ENCODE data around the gene UBE3B. TPM values are rescaled to one million over a fixed set of nuclear protein-coding genes. Genes with fewer than 3 reads are reported as not detected.

UBE3B gene
- total RNA-seq, 1 experiment from 2014 or later = 29.3 TPM

DNA sequence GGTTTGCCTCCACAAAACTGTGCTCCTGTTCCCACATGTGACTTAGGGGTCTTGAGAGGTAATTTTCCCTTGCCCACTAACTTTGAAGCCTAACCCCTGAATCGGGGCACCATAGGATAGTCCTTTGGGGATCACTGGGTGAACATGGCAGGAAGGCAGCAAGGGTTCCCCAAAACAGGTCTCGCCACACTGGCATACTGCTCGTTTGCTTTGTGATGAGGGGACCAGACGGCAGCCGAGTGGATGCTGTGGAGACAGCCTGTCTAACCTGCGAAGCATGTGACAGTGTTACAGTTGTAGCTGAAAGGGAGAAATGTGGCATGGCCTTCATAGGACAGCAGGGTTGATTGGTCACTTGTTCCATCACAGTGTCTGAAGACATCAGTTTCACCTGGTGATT is 42.4 kb downstream of the UBE3B start:
- Mint-ChIP-seq H3K36me3 (peaks cover 33% of the 10 kb centered on the region), H3K4me1 (peaks cover 6% of the 10 kb centered on the region), H3K27ac (no peak overlapping the region), H3K9me3 (no peaks in the 10 kb centered on the region), H3K27me3 (ENCODE audit: low read depth) (no peaks in the 10 kb centered on the region), H3K4me3 (no peak overlapping the region)
- POLR2A ChIA-PET = no interaction called here
- DNase-seq (ENCODE audit: low spot score) (no peak), ATAC-seq (no peak)
- CTCF ChIA-PET = interaction anchor here (0.8 to 2.8 kb wide), 13 partner anchors 10 to 255 kb away, joined by 3 to 31 read pairs (median 5); no protein-coding TSS in a partner anchor
- no peak for TF ChIP-seq GRHL2 (CRISPR knock-in tag; IDR thresholded peaks at IDR 0.05; ENCODE audit: insufficient replicate concordance, severe bottlenecking)
- TF ChIP-seq, protein P1, sequence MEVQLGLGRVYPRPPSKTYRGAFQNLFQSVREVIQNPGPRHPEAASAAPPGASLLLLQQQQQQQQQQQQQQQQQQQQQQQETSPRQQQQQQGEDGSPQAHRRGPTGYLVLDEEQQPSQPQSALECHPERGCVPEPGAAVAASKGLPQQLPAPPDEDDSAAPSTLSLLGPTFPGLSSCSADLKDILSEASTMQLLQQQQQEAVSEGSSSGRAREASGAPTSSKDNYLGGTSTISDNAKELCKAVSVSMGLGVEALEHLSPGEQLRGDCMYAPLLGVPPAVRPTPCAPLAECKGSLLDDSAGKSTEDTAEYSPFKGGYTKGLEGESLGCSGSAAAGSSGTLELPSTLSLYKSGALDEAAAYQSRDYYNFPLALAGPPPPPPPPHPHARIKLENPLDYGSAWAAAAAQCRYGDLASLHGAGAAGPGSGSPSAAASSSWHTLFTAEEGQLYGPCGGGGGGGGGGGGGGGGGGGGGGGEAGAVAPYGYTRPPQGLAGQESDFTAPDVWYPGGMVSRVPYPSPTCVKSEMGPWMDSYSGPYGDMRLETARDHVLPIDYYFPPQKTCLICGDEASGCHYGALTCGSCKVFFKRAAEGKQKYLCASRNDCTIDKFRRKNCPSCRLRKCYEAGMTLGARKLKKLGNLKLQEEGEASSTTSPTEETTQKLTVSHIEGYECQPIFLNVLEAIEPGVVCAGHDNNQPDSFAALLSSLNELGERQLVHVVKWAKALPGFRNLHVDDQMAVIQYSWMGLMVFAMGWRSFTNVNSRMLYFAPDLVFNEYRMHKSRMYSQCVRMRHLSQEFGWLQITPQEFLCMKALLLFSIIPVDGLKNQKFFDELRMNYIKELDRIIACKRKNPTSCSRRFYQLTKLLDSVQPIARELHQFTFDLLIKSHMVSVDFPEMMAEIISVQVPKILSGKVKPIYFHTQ (CRISPR knock-in tag; IDR thresholded peaks at IDR 0.05) = no peak
- no peak for TF ChIP-seq ZNF219 (CRISPR knock-in tag; IDR thresholded peaks at IDR 0.05; ENCODE audit: borderline replicate concordance)
- no peak for TF ChIP-seq SP1 (CRISPR knock-in tag; conservative IDR thresholded peaks at IDR 0.05)
- TF ChIP-seq, protein P2, sequence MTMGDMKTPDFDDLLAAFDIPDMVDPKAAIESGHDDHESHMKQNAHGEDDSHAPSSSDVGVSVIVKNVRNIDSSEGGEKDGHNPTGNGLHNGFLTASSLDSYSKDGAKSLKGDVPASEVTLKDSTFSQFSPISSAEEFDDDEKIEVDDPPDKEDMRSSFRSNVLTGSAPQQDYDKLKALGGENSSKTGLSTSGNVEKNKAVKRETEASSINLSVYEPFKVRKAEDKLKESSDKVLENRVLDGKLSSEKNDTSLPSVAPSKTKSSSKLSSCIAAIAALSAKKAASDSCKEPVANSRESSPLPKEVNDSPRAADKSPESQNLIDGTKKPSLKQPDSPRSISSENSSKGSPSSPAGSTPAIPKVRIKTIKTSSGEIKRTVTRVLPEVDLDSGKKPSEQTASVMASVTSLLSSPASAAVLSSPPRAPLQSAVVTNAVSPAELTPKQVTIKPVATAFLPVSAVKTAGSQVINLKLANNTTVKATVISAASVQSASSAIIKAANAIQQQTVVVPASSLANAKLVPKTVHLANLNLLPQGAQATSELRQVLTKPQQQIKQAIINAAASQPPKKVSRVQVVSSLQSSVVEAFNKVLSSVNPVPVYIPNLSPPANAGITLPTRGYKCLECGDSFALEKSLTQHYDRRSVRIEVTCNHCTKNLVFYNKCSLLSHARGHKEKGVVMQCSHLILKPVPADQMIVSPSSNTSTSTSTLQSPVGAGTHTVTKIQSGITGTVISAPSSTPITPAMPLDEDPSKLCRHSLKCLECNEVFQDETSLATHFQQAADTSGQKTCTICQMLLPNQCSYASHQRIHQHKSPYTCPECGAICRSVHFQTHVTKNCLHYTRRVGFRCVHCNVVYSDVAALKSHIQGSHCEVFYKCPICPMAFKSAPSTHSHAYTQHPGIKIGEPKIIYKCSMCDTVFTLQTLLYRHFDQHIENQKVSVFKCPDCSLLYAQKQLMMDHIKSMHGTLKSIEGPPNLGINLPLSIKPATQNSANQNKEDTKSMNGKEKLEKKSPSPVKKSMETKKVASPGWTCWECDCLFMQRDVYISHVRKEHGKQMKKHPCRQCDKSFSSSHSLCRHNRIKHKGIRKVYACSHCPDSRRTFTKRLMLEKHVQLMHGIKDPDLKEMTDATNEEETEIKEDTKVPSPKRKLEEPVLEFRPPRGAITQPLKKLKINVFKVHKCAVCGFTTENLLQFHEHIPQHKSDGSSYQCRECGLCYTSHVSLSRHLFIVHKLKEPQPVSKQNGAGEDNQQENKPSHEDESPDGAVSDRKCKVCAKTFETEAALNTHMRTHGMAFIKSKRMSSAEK (CRISPR knock-in tag; IDR thresholded peaks at IDR 0.05; ENCODE audit: borderline replicate concordance) = no peak
- TF ChIP-seq ZBTB21 (CRISPR knock-in tag; IDR thresholded peaks at IDR 0.05; ENCODE audit: borderline replicate concordance) = no peak
- TF ChIP-seq, protein P3, sequence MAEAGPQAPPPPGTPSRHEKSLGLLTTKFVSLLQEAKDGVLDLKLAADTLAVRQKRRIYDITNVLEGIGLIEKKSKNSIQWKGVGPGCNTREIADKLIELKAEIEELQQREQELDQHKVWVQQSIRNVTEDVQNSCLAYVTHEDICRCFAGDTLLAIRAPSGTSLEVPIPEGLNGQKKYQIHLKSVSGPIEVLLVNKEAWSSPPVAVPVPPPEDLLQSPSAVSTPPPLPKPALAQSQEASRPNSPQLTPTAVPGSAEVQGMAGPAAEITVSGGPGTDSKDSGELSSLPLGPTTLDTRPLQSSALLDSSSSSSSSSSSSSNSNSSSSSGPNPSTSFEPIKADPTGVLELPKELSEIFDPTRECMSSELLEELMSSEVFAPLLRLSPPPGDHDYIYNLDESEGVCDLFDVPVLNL (CRISPR knock-in tag; IDR thresholded peaks at IDR 0.05; ENCODE audit: borderline replicate concordance, low read depth) = no peak
- no peak for TF ChIP-seq ZNF423 (CRISPR knock-in tag; IDR thresholded peaks at IDR 0.05)
- TF ChIP-seq, protein P4, sequence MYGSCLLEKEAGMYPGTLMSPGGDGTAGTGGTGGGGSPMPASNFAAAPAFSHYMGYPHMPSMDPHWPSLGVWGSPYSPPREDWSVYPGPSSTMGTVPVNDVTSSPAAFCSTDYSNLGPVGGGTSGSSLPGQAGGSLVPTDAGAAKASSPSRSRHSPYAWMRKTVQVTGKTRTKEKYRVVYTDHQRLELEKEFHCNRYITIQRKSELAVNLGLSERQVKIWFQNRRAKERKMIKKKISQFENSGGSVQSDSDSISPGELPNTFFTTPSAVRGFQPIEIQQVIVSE (CRISPR knock-in tag; IDR thresholded peaks at IDR 0.05; ENCODE audit: borderline replicate concordance) = no peak
- TF ChIP-seq, protein P5, sequence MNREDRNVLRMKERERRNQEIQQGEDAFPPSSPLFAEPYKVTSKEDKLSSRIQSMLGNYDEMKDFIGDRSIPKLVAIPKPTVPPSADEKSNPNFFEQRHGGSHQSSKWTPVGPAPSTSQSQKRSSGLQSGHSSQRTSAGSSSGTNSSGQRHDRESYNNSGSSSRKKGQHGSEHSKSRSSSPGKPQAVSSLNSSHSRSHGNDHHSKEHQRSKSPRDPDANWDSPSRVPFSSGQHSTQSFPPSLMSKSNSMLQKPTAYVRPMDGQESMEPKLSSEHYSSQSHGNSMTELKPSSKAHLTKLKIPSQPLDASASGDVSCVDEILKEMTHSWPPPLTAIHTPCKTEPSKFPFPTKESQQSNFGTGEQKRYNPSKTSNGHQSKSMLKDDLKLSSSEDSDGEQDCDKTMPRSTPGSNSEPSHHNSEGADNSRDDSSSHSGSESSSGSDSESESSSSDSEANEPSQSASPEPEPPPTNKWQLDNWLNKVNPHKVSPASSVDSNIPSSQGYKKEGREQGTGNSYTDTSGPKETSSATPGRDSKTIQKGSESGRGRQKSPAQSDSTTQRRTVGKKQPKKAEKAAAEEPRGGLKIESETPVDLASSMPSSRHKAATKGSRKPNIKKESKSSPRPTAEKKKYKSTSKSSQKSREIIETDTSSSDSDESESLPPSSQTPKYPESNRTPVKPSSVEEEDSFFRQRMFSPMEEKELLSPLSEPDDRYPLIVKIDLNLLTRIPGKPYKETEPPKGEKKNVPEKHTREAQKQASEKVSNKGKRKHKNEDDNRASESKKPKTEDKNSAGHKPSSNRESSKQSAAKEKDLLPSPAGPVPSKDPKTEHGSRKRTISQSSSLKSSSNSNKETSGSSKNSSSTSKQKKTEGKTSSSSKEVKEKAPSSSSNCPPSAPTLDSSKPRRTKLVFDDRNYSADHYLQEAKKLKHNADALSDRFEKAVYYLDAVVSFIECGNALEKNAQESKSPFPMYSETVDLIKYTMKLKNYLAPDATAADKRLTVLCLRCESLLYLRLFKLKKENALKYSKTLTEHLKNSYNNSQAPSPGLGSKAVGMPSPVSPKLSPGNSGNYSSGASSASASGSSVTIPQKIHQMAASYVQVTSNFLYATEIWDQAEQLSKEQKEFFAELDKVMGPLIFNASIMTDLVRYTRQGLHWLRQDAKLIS (CRISPR knock-in tag; IDR thresholded peaks at IDR 0.05; ENCODE audit: borderline replicate concordance) = no peak
- TF ChIP-seq TCF7 (CRISPR knock-in tag; IDR thresholded peaks at IDR 0.05; ENCODE audit: low read depth) = no peak
- TF ChIP-seq, protein P6, sequence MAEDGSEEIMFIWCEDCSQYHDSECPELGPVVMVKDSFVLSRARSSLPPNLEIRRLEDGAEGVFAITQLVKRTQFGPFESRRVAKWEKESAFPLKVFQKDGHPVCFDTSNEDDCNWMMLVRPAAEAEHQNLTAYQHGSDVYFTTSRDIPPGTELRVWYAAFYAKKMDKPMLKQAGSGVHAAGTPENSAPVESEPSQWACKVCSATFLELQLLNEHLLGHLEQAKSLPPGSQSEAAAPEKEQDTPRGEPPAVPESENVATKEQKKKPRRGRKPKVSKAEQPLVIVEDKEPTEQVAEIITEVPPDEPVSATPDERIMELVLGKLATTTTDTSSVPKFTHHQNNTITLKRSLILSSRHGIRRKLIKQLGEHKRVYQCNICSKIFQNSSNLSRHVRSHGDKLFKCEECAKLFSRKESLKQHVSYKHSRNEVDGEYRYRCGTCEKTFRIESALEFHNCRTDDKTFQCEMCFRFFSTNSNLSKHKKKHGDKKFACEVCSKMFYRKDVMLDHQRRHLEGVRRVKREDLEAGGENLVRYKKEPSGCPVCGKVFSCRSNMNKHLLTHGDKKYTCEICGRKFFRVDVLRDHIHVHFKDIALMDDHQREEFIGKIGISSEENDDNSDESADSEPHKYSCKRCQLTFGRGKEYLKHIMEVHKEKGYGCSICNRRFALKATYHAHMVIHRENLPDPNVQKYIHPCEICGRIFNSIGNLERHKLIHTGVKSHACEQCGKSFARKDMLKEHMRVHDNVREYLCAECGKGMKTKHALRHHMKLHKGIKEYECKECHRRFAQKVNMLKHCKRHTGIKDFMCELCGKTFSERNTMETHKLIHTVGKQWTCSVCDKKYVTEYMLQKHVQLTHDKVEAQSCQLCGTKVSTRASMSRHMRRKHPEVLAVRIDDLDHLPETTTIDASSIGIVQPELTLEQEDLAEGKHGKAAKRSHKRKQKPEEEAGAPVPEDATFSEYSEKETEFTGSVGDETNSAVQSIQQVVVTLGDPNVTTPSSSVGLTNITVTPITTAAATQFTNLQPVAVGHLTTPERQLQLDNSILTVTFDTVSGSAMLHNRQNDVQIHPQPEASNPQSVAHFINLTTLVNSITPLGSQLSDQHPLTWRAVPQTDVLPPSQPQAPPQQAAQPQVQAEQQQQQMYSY (CRISPR knock-in tag; IDR thresholded peaks at IDR 0.05) = no peak
- TF ChIP-seq ATF1 (CRISPR knock-in tag; IDR thresholded peaks at IDR 0.05) = no peak
- TF ChIP-seq MXD4 (CRISPR knock-in tag; IDR thresholded peaks at IDR 0.05; ENCODE audit: borderline replicate concordance) = no peak
- TF ChIP-seq, protein P7, sequence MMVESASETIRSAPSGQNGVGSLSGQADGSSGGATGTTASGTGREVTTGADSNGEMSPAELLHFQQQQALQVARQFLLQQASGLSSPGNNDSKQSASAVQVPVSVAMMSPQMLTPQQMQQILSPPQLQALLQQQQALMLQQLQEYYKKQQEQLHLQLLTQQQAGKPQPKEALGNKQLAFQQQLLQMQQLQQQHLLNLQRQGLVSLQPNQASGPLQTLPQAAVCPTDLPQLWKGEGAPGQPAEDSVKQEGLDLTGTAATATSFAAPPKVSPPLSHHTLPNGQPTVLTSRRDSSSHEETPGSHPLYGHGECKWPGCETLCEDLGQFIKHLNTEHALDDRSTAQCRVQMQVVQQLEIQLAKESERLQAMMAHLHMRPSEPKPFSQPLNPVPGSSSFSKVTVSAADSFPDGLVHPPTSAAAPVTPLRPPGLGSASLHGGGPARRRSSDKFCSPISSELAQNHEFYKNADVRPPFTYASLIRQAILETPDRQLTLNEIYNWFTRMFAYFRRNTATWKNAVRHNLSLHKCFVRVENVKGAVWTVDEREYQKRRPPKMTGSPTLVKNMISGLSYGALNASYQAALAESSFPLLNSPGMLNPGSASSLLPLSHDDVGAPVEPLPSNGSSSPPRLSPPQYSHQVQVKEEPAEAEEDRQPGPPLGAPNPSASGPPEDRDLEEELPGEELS (CRISPR knock-in tag; IDR thresholded peaks at IDR 0.05) = no peak
- TF ChIP-seq, protein P8, sequence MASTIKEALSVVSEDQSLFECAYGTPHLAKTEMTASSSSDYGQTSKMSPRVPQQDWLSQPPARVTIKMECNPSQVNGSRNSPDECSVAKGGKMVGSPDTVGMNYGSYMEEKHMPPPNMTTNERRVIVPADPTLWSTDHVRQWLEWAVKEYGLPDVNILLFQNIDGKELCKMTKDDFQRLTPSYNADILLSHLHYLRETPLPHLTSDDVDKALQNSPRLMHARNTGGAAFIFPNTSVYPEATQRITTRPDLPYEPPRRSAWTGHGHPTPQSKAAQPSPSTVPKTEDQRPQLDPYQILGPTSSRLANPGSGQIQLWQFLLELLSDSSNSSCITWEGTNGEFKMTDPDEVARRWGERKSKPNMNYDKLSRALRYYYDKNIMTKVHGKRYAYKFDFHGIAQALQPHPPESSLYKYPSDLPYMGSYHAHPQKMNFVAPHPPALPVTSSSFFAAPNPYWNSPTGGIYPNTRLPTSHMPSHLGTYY (CRISPR knock-in tag; IDR thresholded peaks at IDR 0.05) = no peak
